Left cardiac atrium (tissue), 4 donors: ENCODE data around the gene FREM2. TPM values are rescaled to one million over a fixed set of nuclear protein-coding genes. Genes with fewer than 3 reads are reported as not detected.
A peak's percentile ranks its signal among the peaks of the same experiment; 100 is the strongest.

Source experiments
- ATAC-seq, 2 donors: fragments of 200-7000 bp; cut with Tn5 transposase; one replicate each; pipeline ENCODE4 v1.9.1; 2020; ENCODE audit warnings: mild to moderate bottlenecking in 2 of 2, moderate library complexity in 2 of 2
- DNase-seq: peaks from one replicate; pipeline ENCODE4 v3.0.0-alpha.2; 2020
- intact Hi-C, 2 donors: fragments of 100-400 bp; cut with DNase I; formaldehyde crosslinking; loops; one replicate each; pipeline versions ENCODE4 v1.14.1 to v1.15.1; 2022 to 2023
- total RNA-seq, 2 donors: library from RNA; stranded (reverse); fragmentation: NEBNext Ultra II Directional; extraction: Animal tissue kit (Norgen Biotek cat#: 25700); gene quantifications; one replicate each; pipeline ENCODE4 v1.2.1, GENCODE V29; 2021
- donor health status: DM: no; HTN: yes; CAD: no.
- donor health status: DM: no; HTN: yes; CAD: no; lungs with severe emphysema.
- donor health status: DM: yes; HTN: yes; CAD: no.
- donor health status: Dilated cardiomyopathy.

FREM2 gene
- total RNA-seq, 2 donors from 2014 or later, result 0.03 TPM; not detected in 1

DNA sequence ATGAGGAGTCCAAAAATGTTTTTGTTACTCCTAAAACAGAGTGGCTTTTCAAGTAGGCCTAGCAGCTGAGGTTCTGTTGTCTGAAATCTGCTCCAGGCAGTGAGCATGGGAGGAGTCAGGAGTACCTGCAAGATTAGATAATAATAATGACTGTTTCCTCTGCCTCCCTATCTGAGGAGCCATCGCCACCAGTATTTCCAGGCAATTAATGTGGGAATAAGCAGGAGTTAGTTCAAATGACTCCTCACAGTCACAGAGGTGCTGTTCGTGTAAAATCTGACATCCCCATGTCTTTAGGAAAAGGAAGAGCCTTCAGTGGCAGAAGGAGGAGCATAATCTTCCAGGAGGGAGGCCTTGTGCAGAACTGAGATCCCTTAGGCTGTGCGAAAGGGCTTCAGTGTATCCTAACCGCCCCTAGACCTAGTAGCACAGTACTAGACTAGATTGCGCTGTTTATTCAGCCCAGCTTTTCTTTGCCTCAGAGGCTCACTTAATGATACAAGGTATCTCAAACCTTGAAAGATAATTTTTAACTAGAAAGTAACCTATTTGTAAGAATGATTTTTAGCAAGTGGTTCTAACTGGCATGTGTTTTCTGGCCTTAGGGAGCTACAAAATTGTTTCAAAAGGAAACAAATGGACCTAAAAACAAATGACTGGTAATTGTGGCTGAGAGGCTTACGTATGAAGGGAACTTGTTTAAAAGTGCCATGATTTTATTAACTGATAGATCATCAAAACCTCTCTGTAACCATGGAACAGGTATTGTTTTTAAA is 49.0 kb downstream of the FREM2 start:
- DNase-seq (no peak), ATAC-seq (no peak)
- intact Hi-C loops, result no loop called here

DNA sequence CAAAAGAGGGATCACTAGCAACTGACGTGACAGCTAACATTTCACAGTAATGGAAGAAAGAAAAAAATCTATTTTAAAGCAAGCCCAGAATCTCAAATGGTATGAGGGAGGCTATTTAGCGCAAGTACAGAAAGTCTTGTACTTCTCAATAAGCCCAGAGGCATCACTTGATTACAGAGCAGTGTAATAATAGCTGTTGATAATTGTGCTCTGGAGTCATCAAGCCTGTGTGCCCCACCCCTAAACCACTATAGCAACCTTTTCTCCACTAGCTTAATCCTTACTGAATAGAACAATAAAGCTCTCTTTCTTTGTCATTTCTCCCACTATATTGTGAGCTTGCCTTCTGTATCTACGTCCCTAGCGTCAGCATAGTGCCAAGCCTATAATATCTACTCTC is 56.6 kb downstream of the FREM2 start:
- DNase-seq (no peak), ATAC-seq (no peak)
- intact Hi-C loops, result no loop called here

DNA sequence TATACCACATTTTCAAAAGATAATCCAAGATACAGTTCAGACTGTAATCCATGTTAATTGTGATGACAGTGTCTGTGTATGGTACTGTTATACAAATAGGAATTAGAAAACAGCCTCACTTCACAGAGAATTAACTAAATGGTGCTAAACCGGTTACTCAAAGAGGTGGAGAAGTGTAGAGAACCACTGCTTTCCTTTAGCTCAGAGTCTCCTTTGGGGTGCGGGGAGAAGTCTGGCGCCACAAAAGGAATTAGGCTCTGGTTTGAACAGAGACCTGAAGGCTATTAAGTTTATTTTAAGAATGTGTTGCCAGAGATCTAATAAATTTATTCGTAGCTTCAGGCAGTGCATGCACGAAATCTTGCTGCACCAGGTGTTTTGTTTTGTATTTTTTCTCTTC is 65.8 kb downstream of the FREM2 start:
- ATAC-seq, result no peak
- no peak for DNase-seq
- intact Hi-C loops, result no loop called here

DNA sequence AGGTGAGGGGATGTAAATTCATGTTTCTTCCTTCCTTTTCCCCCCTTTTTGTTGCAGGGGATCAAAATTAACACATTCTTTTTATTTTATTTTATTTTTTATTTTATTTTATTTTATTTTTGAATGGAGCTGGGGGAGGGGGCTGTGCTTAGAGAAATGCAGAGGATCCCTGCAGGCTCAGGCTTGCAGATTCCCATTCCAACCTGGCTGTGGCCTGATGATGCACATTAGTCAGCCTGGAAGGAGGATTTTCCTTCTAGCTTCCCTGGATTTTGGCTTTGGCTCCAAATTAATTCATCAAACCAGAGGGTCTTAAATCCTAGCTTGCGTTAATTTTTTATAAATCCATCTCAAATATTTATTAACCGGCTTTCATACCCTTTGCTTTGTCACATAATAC is 67.0 kb downstream of the FREM2 start:
- ATAC-seq (no peak), DNase-seq (no peak)
- intact Hi-C loops, result no loop called here

DNA sequence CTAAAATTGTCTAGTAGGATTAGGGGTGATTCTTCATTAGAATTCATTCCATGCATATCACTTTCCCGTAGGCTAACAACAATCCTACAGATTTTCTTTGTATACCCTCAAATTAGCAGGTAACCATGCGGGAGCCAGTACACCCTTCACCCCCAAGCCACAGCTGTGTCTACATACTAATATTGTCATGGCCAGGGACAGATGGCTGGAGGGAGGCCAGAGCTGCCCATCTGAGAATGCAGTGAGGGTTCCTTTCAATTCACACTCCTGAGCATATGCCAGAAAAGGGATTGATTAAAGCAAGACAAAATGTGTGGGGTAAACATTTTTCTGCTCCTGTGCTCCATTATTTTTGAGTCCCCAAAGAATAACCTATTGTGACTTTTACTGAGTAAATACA is 68.9 kb downstream of the FREM2 start:
- intact Hi-C loops, result no loop called here
- no peak for DNase-seq
- ATAC-seq, result no peak

DNA sequence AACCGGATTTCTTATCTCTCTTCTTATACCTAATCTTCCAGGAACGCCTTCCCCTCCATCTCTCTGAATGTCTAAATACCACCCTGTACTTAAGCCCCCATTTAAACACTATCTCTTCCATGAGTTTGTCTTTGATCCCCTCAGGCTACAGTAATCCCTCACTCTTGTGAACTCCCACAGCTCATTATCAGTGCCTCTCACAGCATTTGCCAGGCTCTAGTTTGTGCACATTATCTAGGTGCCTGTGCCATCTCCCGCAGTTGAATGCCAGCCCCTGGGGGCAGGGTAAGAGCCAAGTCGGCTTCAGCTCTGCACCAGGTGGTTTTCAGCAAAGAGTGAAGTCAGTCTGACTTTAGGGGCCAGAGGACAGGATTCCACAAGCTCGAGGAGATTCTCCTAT is 71.4 kb downstream of the FREM2 start:
- ATAC-seq, result no peak
- DNase-seq, result no peak
- intact Hi-C loops, result no loop called here

DNA sequence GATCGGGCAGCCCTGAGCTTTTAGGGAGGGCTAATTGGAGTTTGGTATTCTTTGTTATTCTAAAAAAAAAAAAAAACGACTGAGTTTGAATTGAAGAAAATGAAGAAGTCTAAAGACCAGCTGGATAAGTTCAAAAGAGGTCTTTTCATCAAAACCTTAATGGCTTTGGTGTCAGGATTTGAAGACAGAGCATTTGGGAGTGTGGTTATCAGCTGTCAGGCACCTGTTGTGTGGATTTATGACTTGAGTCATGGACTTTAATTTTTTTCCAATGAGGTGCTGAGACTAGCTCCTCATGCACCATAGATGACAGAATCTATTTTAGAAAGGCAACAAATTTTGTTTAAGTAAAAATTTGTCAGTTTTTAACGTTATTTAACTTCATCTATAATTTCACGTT is 72.5 kb downstream of the FREM2 start:
- intact Hi-C loops, result no loop called here
- ATAC-seq (no peak), DNase-seq (no peak)

DNA sequence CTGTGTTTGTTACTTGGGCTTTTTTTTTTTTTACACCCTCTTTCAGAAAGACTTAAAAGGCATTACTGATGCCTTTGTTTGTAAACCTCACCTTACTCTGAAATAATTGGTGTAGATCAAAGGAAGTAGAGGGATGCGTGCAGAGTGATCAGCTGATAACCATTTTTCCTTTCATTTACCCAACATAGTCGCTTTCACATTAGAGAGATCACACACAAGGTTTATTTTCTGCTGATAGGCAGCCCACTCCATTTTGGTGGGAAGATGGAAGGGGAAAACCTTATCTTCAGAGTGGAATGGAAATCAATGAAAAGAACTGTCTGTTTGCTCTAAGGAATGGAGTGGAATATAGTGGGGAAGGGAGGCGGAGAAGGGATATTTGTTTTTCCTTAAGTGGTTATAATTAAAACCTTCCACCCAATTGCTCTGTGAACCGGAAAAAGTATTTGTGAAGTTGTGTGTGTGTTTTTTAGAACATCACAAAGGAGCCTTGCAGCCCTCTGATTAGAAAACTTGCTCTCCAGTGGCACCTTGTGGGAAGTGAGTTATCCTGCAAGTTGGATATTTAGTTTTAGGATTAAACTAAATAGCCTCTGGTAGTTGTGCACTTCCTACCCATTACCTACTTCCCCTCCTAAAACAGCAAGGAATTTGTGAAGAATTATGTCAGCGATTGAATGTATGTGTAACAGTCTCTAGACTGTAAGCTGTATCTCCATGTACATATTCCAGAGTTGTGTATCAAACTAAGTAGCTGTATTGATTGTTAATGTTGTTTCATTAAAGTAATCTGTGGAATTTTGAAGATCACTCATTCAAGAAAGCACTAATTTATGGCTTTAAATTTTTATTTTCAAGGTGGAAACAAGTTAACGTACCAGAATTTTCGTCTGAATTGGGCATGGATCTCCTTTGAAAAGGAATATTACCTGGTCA is 76.8 kb downstream of the FREM2 start:
- DNase-seq (no peak), ATAC-seq (peak in 1 of 2 donors; percentile 18)
- intact Hi-C loops, result loop anchor here (5.0 to 10.0 kb wide), 2 partner anchors 76 to 79 kb away; partner anchors contain the start of gene FREM2 (in 2 of the 2)

DNA sequence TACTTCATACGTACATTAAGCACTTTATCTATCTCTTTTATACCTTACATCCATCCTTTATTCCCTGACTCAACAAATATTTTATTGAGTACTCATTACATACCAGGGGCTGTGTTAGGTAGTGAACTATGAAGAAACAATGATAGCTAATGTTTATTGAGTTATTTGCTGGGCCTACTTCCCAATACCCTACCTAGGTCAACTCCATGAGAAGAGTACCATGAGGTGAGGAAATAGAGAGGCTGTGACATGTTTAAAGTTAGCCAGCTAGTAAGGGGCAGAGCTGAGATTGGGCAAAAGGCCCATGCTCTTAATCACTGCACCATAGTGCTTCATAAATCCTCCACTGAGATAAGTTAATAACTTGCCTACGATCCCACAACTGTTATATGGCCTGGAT is 79.9 kb downstream of the FREM2 start:
- ATAC-seq, result no peak
- intact Hi-C loops, result loop anchor here in 1 of 2 donors (10.0 kb wide), 1 partner anchor 82 kb away; the partner anchor contains the start of gene FREM2

DNA sequence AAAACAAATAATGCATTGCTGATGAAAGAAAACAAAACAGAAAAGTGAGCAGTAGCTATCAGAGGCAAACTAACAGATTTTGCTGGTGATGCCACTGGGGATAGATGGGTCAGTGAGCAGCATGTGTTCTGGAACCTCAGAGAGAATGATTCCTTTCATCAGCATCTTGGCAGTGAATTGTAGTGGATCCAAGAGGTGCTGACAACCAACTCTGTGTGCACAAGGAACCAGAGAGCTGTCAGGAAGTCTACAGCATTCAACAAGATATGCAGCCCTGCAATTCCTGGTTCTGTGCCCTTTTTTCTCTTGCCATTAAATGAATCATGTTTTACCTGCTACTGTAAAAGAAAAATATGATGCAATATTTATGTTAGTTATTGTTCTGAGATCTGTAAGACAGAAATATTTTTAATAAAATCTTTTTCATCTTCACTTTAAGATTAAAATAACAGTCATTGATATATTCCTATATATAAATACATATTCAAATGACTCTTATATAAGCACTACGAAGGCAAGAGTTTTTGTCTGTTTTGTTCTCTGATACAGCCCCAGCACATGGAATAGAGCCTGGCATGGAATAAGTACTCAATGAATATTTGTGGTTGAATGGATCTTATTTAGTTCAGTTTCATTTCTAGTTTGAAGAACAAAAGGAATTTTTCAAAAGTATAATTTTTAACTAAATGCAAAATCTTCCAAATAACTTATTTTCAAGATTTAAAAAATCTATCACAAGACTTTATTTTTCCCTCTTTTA is 80.8 kb downstream of the FREM2 start:
- intact Hi-C loops, result loop anchor here in 1 of 2 donors (10.0 kb wide), 1 partner anchor 83 kb away; the partner anchor contains the start of gene FREM2
- ATAC-seq (peak; percentile 79 to 85), DNase-seq (no peak)

More for the DNA sequence above, 79.9 kb downstream of the FREM2 start:
- DNase-seq, result no peak

DNA sequence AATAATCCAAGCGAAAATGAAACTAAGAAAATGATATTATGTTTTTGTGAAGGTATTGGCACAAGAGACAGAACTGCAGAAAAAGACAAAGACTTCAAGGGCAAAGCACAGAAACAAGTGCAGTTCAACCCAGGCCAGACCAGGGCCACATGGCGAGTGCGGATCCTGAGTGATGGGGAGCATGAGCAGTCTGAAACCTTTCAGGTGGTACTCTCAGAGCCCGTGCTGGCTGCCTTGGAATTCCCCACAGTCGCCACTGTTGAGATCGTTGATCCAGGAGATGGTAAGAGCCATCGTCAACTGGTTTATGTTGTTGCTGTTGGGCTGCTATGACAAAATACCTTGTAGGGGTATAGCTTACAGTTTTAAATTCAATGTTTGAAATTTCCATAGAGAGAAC is 82.6 kb downstream of the FREM2 start:
- intact Hi-C loops, result loop anchor here in 1 of 2 donors (10.0 kb wide), 1 partner anchor 85 kb away; the partner anchor contains the start of gene FREM2
- ATAC-seq, result no peak
- no peak for DNase-seq

DNA sequence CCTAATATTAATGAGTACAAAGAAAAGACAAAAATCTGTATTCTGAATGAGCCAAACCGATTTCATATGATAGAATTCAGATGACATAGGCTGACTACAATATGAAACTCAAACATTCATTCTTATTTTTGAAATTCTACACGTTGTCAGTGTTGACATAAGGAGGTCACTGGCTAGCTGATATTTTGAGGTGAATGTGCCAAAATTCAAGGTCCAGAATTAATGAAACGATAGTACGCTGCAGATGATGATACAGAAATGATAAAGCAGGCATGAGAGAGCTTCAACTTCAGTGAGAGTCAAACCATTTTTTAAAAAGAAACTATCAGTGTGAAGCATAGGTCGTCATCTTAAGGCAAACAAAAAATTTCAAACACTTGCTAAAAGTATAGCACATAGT is 88.2 kb downstream of the FREM2 start:
- no peak for DNase-seq
- ATAC-seq, result no peak
- intact Hi-C loops, result no loop called here

DNA sequence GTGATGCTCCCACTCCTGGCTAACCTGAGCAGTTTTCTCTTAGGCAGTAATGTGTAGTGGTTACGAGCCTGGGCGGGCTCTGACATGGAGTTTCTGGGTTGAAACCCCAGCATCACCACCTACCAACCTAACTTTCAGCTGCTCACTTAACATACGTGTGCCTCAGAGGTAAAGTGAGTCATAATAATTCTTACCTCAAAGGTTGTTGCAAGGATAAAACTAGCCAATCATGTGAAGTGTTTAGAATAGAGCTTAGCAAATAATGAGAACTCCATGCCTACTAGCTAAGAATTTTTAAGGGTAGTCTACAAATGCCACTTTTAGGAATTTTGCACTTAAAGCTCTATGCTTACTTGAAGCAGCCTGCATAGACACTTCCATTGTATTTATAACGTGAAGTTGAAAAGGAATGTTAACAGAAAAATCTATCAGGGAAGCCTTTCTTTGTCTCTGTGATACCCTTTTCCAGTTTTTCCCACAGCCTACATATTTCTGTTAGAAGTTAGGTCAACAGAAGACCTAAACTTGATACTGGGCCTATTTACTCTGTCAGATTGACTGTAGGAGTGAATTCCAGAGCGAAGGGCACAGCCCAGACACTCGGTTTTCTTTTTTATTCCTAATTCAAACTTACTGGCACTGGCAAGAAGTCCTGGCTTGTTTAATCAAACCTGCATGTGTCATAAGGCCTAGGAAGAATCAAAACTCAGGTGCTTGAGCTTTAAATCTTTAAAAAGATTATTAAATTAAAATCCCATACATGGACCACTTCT is 90.7 kb downstream of the FREM2 start:
- DNase-seq (no peak), ATAC-seq (no peak)
- intact Hi-C loops, result no loop called here

DNA sequence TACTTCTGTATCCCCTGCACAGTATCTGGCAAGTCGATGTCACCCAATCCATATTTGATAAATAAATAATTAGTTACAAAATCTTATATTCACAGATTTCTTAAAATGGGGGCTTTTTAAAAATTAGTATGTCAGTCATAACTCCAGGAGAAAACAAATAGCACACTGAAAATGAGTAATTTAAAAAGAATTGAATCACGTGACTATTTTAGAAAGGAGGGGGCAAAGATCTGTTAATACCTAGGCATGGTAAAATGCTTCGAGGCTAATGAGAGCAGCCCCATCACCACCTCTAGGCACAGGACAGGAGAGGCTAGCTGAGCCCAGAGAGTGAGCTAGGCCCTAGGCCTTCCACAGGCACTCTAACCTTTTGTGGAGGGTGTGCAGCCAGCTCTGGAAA is 94.7 kb downstream of the FREM2 start:
- intact Hi-C loops, result no loop called here
- DNase-seq (no peak), ATAC-seq (no peak)

DNA sequence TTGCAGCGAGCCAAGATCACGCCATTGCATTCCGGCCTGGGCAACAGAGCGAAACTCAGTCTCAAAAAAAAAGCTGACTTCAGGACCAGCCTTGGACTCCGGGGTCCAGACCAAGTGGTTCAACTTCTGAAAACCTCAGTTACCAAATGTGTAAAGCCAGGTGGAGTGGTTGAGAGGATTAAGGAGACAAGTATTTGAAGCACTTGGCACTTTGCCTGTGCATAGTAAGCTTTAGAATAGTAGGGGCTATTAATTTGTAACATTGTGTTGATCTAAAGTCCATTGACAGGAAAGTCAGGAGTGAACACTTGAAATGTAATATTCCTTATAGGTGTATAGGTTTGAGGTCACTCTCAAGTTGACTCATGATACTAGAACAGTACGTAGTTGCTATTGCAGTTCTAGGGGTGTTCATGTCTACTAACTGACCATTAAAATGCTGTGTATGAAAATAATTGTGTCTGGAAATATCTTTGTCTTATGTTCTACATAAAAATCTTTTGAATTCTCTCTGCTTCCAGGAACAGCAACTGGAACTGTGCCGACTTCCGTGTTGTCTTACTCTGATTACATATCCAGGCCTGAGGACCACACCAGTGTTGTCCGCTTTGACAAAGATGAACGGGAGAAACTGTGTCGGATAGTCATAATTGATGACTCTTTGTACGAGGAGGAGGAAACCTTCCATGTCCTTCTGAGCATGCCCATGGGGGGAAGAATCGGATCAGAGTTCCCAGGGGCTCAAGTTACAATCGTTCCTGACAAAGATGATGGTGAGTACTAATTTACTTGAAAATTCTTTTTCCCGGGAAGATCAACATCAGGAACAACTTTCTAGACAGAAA is 97.4 kb downstream of the FREM2 start:
- intact Hi-C loops, result no loop called here
- no peak for ATAC-seq
- DNase-seq, result no peak

DNA sequence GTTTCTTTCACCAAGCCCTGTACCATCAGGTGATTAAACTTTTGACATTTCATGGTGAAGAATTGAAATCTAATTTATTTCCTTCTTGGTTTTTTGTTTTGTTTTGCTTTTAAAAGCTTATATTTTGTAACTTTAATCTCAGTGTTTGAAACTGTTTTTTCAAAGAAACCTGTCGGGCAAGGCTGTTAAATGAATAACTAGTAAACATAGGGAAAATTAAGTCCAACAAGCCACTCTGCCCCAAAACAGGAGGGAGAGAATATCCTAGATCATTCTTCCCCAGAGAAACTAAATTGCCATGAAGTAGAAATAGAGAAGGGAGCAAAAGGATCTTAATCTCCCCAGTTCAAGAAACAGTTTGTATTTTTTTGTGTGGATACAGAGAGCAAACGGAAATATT is 98.2 kb downstream of the FREM2 start:
- no peak for DNase-seq
- ATAC-seq, result no peak
- intact Hi-C loops, result no loop called here

DNA sequence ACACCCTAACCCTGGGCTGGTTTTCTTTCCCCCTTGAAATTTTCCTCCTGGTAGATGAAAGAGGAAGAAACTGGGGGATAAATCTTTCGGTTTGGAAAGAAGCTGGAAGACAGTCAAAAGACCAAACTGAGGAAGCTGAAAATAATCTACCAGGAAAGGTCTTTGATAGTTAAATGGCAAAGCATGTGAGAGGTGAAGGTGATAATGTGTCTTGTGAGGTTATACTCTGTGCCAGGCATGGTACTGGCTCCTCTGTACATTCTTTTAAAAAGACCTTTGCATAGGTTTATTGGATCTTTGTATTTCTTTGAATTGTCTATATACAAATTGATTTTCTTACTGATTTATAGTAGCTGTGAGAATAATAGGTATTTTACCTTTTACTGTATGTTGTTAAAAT is 98.6 kb downstream of the FREM2 start:
- intact Hi-C loops, result no loop called here
- DNase-seq (no peak), ATAC-seq (no peak)

DNA sequence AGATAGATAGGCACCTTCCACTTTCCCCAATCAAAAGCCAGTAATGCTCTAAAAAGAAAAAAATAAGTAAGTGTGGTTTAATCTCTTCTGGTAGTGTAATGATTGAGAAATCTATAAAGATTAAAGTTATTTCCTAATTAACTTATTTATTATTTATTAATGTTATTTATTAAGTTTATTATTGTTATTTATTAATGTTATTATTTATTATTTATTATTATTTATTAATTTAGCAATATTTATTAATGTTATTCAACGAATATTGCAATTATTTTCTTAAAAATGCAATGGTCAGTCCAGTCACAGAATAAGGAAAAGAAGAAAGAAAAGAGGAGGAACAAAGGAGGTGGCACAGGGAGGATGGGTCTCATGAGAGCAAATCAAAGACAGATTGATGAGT is 100.7 kb downstream of the FREM2 start:
- intact Hi-C loops, result no loop called here
- no peak for DNase-seq
- ATAC-seq, result no peak
